ENCODE results near the gene VAV2. TPM values are rescaled to one million over a fixed set of nuclear protein-coding genes. Genes with fewer than 3 reads are reported as not detected.

The VAV2 gene
- total and polyA plus RNA-seq, 12 donors, result 3.3 to 96.2 (median 31.2) TPM

DNA sequence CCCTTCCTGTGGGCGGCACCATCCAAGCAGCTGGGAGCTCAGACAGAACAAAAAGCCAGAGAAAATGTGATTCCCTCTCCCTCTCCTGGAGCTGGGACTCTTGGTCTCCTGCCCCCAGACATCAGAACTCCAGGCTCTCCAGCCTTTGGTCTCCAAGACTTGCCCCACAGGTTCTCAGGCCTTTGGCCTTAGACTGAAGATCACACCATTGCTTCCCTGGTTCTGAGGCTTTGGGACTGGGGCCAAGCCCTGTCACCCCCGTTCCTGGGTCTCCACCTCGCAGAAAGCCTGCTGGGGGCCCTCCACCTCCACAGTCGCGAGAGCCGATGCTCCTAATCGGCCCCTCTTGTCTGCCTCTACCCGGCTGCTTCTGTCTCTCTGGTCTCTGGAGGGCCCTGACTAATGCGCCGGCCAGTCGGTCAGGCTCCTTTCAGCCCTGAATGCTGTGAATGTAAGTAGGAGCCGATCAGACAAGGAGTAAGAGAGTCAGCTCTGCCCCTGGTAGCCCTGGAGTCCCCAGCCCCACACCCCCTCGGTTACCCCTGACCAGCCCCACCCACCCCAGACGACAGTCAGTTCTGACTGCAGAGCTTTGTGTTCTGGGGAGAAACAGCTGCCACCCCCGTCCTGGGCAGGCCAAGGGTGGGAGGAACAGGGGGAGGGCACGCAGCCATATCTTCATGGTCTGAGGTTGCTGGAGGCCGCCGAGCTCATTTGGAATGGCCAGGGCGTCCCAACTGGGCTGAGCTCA is 57.5 kb downstream of the VAV2 start:
- Histone ChIP-seq H3K9me3 (replicated peaks in 1 of 3) (no peaks in the 10 kb centered on the region), H3K27me3 (no peaks in the 10 kb centered on the region), H3K4me3 (no peak overlapping the region), H3K36me3 (replicated peaks in 1 of 2) (no peaks in the 10 kb centered on the region), H3K27ac (peak overlapping the region in 2 of 5 donors; percentile 45 to 63), H3K4me1 (replicated peaks in 1 of 2) (peaks cover 0 to 17% of the 10 kb centered on the region in 2 donors)
- TF ChIP-seq POLR2A (IDR thresholded peaks at IDR 0.05), result no peak
- TF ChIP-seq, protein P1, sequence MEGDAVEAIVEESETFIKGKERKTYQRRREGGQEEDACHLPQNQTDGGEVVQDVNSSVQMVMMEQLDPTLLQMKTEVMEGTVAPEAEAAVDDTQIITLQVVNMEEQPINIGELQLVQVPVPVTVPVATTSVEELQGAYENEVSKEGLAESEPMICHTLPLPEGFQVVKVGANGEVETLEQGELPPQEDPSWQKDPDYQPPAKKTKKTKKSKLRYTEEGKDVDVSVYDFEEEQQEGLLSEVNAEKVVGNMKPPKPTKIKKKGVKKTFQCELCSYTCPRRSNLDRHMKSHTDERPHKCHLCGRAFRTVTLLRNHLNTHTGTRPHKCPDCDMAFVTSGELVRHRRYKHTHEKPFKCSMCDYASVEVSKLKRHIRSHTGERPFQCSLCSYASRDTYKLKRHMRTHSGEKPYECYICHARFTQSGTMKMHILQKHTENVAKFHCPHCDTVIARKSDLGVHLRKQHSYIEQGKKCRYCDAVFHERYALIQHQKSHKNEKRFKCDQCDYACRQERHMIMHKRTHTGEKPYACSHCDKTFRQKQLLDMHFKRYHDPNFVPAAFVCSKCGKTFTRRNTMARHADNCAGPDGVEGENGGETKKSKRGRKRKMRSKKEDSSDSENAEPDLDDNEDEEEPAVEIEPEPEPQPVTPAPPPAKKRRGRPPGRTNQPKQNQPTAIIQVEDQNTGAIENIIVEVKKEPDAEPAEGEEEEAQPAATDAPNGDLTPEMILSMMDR (IDR thresholded peaks at IDR 0.05), result no peak
- WGBS, 4 donors, result 81 to 90% (median 84%) methylated on average over 12 to 19 of the region's 19 CpGs
- intact Hi-C loops (cut with DNase I), result no loop called here
- DNase-seq, result no peak

DNA sequence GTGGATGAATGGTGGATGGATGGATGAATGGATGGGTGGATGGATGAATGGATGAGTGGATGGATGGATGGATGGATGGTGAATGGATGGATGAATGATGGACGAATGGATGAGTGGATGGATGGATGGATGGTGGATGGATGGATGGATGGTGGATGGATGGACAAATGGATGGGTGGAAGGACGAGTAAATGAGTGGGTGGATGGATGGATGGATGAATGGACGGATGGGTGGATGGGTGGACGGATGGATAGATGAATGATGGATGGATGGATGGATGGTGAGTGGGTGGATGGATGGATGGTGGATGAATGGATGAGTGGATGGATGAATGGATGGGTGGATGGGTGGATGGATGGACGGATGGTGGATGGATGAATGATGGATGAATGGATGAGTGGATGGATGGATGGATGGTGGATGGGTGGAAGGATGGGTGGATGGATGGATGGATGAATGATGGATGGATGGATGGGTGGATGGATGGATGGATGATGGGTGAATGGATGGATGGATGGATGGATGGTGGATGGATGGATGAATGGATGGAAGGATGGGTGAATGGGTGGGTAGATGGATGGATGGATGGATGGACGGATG is 58.6 kb downstream of the VAV2 start:
- Histone ChIP-seq H3K27me3 (no peaks in the 10 kb centered on the region), H3K4me3 (no peak overlapping the region), H3K36me3 (replicated peaks in 1 of 2) (no peaks in the 10 kb centered on the region), H3K27ac (no peak overlapping the region), H3K4me1 (replicated peaks in 1 of 2) (peaks cover 0 to 19% of the 10 kb centered on the region in 2 donors), H3K9me3 (replicated peaks in 1 of 3) (no peaks in the 10 kb centered on the region)
- TF ChIP-seq POLR2A (IDR thresholded peaks at IDR 0.05), result no peak
- TF ChIP-seq, protein P1 (IDR thresholded peaks at IDR 0.05), result no peak
- DNase-seq, result no peak
- intact Hi-C loops (cut with DNase I), result no loop called here
- 75 to 88% (median 78%) methylated on average over 6 of the region's 6 CpGs for WGBS, 4 donors

DNA sequence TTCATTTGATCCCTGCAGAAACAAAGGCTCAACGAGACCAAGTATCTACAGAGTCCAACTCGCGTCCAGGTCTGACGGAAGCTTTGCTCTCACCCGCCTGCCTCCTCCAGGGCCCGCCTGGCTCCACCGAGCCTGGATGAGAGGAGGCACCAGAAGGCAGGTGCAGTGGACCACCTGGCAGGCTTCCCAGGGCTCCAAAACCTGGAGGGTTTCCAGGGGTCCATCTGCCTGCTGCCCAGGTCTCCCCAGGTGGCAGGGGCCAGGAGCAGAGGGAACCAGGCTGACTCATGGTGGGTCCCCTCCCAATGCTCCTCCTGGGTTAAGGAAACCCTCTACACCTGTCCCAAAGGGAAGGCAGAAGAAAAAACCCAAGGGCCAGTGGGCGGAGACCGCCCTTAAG is 59.5 kb downstream of the VAV2 start:
- intact Hi-C loops (cut with DNase I), result no loop called here
- H3K27me3 ChIP-seq, result no peaks in the 10 kb centered on the region
- H3K36me3 ChIP-seq (replicated peaks in 1 of 2), result no peaks in the 10 kb centered on the region
- DNase-seq, result no peak
- no peaks in the 10 kb centered on the region for H3K9me3 ChIP-seq (replicated peaks in 1 of 3)
- H3K27ac ChIP-seq, result peak overlapping the region in 2 of 5 donors; percentile 38 to 72
- H3K4me3 ChIP-seq, result no peak overlapping the region
- H3K4me1 ChIP-seq (replicated peaks in 1 of 2), result peaks cover 0 to 20% of the 10 kb centered on the region in 2 donors
- TF ChIP-seq POLR2A (IDR thresholded peaks at IDR 0.05), result no peak
- TF ChIP-seq, protein P1 (IDR thresholded peaks at IDR 0.05), result no peak
- WGBS, 4 donors, result 76 to 93% (median 89%) methylated on average over 7 to 9 of the region's 9 CpGs

DNA sequence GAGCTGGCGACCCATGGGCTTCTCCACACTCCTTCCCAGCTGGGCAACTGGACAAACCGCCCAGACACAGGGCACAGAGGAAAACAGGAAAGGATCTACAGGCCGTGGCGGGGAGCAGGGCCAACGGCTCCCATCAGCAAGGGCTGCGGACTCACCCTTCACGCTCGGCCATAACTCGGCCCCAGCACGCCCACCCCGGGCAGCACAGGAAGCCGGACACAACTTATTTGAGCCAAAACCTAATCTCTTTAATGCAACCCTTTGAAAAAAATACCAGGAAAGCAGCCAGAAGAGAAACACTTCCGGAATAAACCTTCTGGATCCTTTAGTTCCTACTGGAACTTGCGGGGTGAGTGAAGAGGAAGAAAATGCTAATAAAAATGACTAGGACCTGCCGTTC is 59.9 kb downstream of the VAV2 start:
- Histone ChIP-seq H3K27ac (peak overlapping the region in 2 of 5 donors; percentile 38 to 72), H3K36me3 (replicated peaks in 1 of 2) (no peaks in the 10 kb centered on the region), H3K4me3 (no peak overlapping the region), H3K9me3 (replicated peaks in 1 of 3) (no peaks in the 10 kb centered on the region), H3K4me1 (replicated peaks in 1 of 2) (peaks cover 0 to 20% of the 10 kb centered on the region in 2 donors), H3K27me3 (no peaks in the 10 kb centered on the region)
- no peak for DNase-seq
- intact Hi-C loops (cut with DNase I), result no loop called here
- no peak for TF ChIP-seq POLR2A (IDR thresholded peaks at IDR 0.05)
- TF ChIP-seq, protein P1 (IDR thresholded peaks at IDR 0.05), result no peak
- WGBS, 4 donors, result 62 to 80% (median 69%) methylated on average over 7 to 15 of the region's 15 CpGs

All from adrenal gland (tissue), 12 donors.